Thoracic aorta (tissue), 2 donors: ENCODE measurements around the gene MTCL1. TPM values are rescaled to one million over a fixed set of nuclear protein-coding genes. Genes with fewer than 3 reads are reported as not detected.

Experiments used
- ATAC-seq: fragments of 150-250 bp; one replicate; pipeline ENCODE4 v1.8.0; 2017; ENCODE audit warnings: low read depth; ENCODE audit not compliant: insufficient number of reproducible peaks, low FRiP score
- DNase-seq: peaks from one replicate; pipeline ENCODE4 v3.0.0-alpha.2; 2020; ENCODE audit warnings: low spot score
- H3K27ac ChIP-seq, 2 donors: fragments of 200-600 bp; sonication (generic); 1 replicate in 1 of 2; 2 replicates in 1 of 2; pipeline ENCODE4 v1.5.1; 2016; ENCODE audit warnings: mild to moderate bottlenecking in 2 of 2, moderate library complexity in 2 of 2
- H3K27me3 ChIP-seq: fragments of 200-600 bp; sonication (generic); replicated peaks from 2 replicates; pipeline ENCODE4 v1.6.0; 2016; ENCODE audit warnings: mild to moderate bottlenecking; ENCODE audit not compliant: insufficient read depth
- H3K36me3 ChIP-seq: fragments of 200-600 bp; sonication (generic); one replicate; pipeline ENCODE4 v1.5.1; 2016
- H3K4me1 ChIP-seq, 2 donors: fragments of 200-600 bp; sonication (generic); 1 replicate in 1 of 2; 2 replicates in 1 of 2; pipeline versions ENCODE4 v1.5.1 to v1.6.0; 2016; ENCODE audit warnings: low read depth in 2 of 2, mild to moderate bottlenecking in 1 of 2; ENCODE audit not compliant: control insufficient read depth in 1 of 2
- H3K4me3 ChIP-seq: fragments of 200-600 bp; sonication (generic); 2 replicates; pipeline ENCODE4 v1.5.1; 2016; ENCODE audit warnings: mild to moderate bottlenecking
- H3K9me3 ChIP-seq: fragments of 200-600 bp; sonication (generic); 2 replicates; pipeline ENCODE4 v1.5.1; 2016
- CTCF ChIP-seq: fragments of 200-600 bp; sonication (generic); IDR thresholded peaks from one replicate; pipeline ENCODE4 v1.5.1; 2019; ENCODE audit warnings: antibody characterized with exemption
- total RNA-seq, 2 donors: library from RNA; depleted of rRNA; stranded (reverse); fragments of >200 nt; gene quantifications; one replicate each; pipeline versions ENCODE4 v1.1.0 to v1.2.3, GENCODE V29; 2016

MTCL1 gene
- total RNA-seq, 2 donors from 2014 or later, result 9.9 to 23.3 TPM

- Histone ChIP-seq H3K9me3 (no peaks in the 10 kb centered on the region), H3K4me1 (peaks cover 0 to 3% of the 10 kb centered on the region in 2 donors), H3K27ac (no peak overlapping the region), H3K27me3 (no peaks in the 10 kb centered on the region), H3K36me3 (no peaks in the 10 kb centered on the region), H3K4me3 (no peak overlapping the region)
- TF ChIP-seq CTCF, result no peak
- ATAC-seq (no peak), DNase-seq (no peak)
Observed at GRCh38 chr18:8771930-8772329, 66.6 kb downstream of the MTCL1 start.

GRCh38 chr18:8773980-8774379, 68.6 kb downstream of the MTCL1 start:
- H3K36me3 ChIP-seq, result no peaks in the 10 kb centered on the region
- TF ChIP-seq CTCF, result no peak
- no peak overlapping the region for H3K27ac ChIP-seq
- H3K9me3 ChIP-seq, result no peaks in the 10 kb centered on the region
- ATAC-seq, result no peak
- no peak overlapping the region for H3K4me3 ChIP-seq
- H3K4me1 ChIP-seq, result peaks cover 0 to 3% of the 10 kb centered on the region in 2 donors
- no peak for DNase-seq
- no peaks in the 10 kb centered on the region for H3K27me3 ChIP-seq

GRCh38 chr18:8776013-8776943, 70.9 kb downstream of the MTCL1 start:
- ATAC-seq (no peak), DNase-seq (no peak)
- no peaks in the 10 kb centered on the region for H3K36me3 ChIP-seq
- no peaks in the 10 kb centered on the region for H3K4me1 ChIP-seq
- H3K27me3 ChIP-seq, result no peaks in the 10 kb centered on the region
- no peaks in the 10 kb centered on the region for H3K9me3 ChIP-seq
- H3K4me3 ChIP-seq, result no peak overlapping the region
- no peak overlapping the region for H3K27ac ChIP-seq
- no peak for TF ChIP-seq CTCF

- no peak for TF ChIP-seq CTCF
- Histone ChIP-seq H3K9me3 (no peaks in the 10 kb centered on the region), H3K27me3 (no peaks in the 10 kb centered on the region), H3K27ac (no peak overlapping the region), H3K4me1 (no peaks in the 10 kb centered on the region), H3K36me3 (no peaks in the 10 kb centered on the region), H3K4me3 (no peak overlapping the region)
- ATAC-seq, result no peak
- DNase-seq, result no peak
Observed at GRCh38 chr18:8777846-8778245, 72.5 kb downstream of the MTCL1 start.

- Histone ChIP-seq H3K27ac (no peak overlapping the region), H3K36me3 (no peaks in the 10 kb centered on the region), H3K27me3 (no peaks in the 10 kb centered on the region), H3K9me3 (no peaks in the 10 kb centered on the region), H3K4me1 (no peaks in the 10 kb centered on the region), H3K4me3 (no peak overlapping the region)
- DNase-seq (no peak), ATAC-seq (no peak)
- TF ChIP-seq CTCF, result no peak
Observed at GRCh38 chr18:8778386-8778785, 73.0 kb downstream of the MTCL1 start.
